GM12873 (cell line): ENCODE measurements around the gene SOCS6.

ENCODE experiments used
- CTCF ChIP-seq: IDR thresholded peaks from 2 replicates; pipeline ENCODE4 v1.5.1; 2012; ENCODE audit warnings: low read depth, mild to moderate bottlenecking, moderate library complexity, low read length, control low read depth; ENCODE audit not compliant: insufficient read depth; ENCODE audit errors: missing control alignments

The SOCS6 gene

GRCh38 chr18:70313640-70314039 is 24.8 kb downstream of the SOCS6 start:
- no peak for TF ChIP-seq CTCF

GRCh38 chr18:70314151-70314782 is 25.4 kb downstream of the SOCS6 start:
- no peak for TF ChIP-seq CTCF

- no peak for TF ChIP-seq CTCF
Measured at GRCh38 chr18:70319187-70319586, 30.3 kb downstream of the SOCS6 start.

- no peak for TF ChIP-seq CTCF
Measured at GRCh38 chr18:70321616-70322015, 32.8 kb downstream of the SOCS6 start.

- no peak for TF ChIP-seq CTCF
Measured at GRCh38 chr18:70322385-70322784, 33.5 kb downstream of the SOCS6 start.

GRCh38 chr18:70322928-70323327 is 34.1 kb downstream of the SOCS6 start:
- TF ChIP-seq CTCF: no peak

- TF ChIP-seq CTCF: no peak
Measured at GRCh38 chr18:70324897-70325296, 36.1 kb downstream of the SOCS6 start.
